Activated CD4-positive, CD25-positive, alpha-beta regulatory T cell treated with anti-CD3 and anti-CD28 coated beads, Interleukin-2, amount 50 U/mL, for 24 hours (primary cell): Measurements from ENCODE around the gene GTPBP2.
"Not testable (repeated sequence)": the region's sequence is repeated elsewhere in the genome, so short reads cannot be mapped to it uniquely, and the experiment has no call there.

Source experiments
- ATAC-seq, 2 donors: fragments of 150-1000 bp; cut with Tn5 transposase; one replicate each; pipeline ENCODE4 v1.10.0; 2021; ENCODE audit warnings: mild to moderate bottlenecking in 1 of 2, moderate library complexity in 1 of 2

The GTPBP2 gene

GRCh38 chr6:43623880-43624785 lies 4.9 kb downstream of the GTPBP2 start:
- ATAC-seq: no peak

DNA sequence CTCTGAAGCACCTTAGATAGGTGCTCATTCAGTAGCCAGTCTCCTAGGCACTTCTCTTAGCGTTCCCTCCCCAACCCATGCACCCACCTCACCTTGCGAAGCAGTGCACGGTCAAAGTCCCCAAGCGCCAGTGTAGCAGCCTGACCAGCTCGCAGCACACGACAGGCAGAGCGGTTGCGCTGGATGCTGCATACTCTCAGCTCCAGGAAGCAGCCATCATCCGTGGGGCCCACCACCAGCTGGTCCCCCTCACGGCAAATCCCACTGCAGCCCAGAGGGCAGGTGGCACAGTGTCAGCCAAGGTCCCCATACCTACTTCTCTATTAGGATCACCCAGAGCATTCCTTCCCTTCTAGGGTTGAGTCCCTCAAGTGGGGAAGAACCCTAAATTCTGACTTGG lies 6.5 kb downstream of the GTPBP2 start:
- ATAC-seq: no peak

DNA sequence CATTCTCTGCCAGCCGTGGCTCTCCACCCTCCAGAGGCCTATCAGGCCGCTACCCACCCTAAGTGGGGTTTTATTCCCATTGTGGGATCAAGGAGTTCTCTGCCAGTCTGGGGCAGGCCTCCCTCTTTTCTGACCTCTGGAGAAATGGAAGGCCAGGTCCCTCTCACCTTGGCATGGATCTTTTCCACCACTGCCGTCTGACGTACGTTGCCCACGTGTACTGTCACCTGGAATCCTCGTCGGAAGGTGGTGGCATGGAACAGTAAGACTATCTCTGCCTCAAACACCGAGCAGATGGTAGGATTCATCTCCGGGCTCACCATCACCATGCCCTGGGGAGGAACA lies 7.3 kb downstream of the GTPBP2 start:
- no peak for ATAC-seq

DNA sequence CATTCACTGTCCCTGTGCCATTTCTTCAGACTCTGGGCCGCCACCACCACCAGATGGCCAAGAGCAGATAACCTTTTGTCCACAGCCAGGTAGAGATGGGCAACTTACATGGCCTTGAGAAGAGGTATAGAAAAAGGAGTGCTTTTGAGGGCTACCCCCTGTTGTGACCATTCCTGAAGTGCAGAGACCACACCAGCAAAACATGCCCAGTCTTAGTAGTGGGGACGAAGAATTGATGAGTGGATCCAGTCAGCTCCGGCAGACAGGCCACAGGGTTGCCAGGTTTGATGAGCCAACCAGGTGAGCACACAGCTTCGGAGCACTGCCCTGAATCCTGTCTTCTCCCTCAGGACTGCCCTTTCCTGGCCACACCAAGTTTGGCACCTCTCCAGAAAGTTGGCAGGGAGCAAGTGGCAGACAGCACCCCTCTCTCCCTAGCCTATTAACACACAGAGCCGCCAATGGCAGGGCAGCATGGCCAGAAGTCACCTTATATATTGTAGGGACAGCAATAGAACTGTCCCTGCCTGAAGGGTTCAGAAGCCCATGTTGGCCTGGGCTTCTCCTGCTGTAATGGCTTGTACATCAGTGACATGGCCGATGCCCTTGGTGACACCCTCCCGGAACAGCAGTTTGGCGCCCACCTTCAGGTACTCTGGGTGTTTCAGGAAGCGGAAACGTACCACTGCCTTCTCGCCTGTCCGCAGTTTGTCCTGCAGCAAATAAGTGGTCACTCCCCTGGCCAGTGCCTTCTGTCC lies 7.8 kb downstream of the GTPBP2 start:
- ATAC-seq: no peak

DNA sequence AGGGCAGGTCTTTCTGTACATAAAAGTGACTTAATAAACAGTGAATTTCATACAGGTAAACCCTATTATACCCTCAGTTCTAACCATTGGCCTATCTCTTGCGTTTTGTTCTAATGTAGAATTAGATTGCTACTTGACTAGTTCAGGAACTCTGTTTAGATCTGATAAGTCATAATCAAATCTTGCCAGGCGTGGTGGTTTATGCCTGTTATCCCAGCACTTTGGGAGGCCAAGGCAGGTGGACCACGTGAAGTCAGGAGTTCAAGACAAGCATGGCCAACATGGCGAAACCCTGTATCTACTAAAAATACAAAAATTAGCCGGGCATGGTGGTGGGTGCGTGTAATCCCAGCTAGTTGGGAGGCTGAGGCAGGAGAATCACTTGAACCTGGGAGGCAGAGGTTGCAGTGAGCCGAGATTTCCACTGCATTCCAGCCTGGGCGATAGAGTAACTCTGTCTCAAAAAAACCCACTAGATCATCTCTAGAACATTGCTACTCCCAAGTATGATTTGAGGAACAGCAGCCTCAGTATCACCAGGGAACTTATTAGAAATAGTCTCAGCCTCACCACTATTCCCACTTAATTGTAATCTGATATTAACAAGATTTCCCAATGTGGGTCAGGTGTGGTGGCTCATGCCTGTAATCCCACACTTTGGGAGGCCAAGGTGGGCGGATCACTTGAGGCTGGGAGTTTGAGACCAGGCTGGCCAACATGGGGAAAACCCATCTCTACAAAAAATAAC lies 12.2 kb downstream of the GTPBP2 start:
- ATAC-seq: no peak

- ATAC-seq: no peak
Measured at GRCh38 chr6:43614396-43614730, 14.7 kb downstream of the GTPBP2 start.

DNA sequence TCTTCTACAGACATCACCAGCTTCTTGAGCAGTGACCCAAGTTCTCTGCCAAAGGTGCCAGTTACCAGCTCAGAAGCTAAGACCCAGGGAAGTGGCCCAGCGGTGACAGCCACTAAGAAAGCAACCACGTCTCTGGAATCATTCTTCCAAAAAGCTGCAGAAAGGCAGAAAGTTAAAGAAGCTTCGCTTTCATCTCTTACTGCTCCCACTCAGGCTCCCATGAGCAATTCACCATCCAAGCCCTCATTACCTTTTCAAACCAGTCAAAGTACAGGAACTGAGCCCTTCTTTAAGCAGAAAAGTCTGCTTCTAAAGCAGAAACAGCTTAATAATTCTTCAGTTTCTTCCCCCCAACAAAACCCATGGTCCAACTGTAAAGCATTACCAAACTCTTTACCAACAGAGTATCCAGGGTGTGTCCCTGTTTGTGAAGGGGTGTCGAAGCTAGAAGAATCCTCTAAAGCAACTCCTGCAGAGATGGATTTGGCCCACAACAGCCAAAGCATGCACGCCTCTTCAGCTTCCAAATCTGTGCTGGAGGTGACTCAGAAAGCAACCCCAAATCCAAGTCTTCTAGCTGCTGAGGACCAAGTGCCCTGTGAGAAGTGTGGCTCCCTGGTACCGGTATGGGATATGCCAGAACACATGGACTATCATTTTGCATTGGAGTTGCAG lies 15.2 kb downstream of the GTPBP2 start:
- no peak for ATAC-seq

DNA sequence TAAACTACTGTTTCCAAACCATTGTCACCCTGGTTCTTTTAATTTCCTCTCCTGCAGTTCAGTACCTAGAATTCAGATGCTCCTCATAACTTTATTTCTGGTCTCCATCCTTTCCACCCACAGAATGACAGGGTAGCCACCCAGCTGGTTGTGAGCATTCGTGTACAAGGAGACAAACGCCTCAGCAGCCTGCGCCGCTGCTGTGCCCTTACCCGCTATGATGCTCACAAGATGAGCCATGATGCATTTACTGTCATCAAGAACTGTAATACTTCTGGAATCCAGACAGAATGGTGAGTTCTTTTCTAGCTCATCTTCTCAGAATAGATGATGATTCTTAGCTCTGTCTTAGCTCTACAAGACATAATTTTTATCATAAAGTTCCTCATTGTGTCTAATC lies 18.6 kb downstream of the GTPBP2 start:
- no peak for ATAC-seq

GRCh38 chr6:43609402-43609801 lies 19.7 kb downstream of the GTPBP2 start:
- ATAC-seq: no peak

GRCh38 chr6:43608807-43609206 lies 20.3 kb downstream of the GTPBP2 start:
- no peak for ATAC-seq

DNA sequence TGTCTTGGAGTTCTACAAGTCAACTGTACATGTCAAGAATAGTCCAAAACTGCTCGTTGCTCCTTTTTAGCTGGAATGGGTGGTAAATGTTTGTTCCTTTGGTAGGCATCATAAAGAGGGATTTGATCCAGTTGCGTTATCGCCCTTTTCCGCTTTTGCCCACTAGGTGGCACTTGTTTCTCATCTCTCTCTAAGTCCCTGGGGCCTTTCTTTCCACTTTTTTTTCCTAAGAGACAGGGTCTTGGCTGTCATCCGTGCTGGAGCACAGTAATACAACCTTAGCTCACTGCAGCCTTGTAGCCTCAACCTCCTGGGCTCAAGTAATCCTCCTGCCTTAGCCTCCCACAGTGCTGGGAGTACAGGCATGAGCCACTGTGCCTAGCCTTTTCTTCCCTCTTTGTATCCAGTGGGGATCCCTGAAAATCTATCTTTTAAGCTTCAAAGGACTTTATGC lies 20.7 kb downstream of the GTPBP2 start:
- ATAC-seq: no peak

DNA sequence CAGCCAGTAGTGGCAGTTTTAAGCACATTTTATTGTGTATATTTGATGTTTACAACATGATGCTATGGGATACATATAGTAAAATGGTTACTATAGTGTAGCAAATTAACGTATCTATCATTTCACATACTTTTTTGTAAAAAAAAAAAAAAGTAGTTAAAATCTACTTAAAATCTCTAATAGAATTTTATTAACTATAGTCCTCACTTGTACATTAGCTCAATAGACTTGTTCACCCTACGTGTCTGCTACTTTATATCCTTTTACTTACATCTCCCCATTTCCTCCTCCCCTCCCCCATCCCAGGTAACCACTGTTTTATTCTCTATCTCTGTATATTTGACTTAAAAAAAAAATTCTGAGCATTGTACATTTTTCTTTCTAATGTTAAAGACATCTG lies 23.0 kb downstream of the GTPBP2 start:
- ATAC-seq: no peak

DNA sequence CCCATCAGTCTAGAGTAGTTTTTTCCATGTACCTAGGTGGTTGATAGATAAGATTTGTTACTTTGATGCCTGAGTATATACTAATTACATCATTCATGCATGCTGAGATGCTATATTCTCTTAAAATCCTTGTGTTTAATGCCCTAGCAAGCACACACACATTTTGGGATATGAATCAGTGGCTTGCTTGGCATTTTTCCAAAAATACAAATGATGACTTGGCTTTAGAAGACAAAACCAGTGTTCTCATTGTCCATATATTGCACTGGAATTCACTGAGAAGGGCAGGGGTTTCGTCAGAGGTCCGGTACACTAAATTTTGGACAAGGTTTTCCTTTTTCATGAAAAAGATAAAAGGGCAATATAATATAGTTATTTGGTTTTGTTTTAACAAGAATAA lies 24.9 kb downstream of the GTPBP2 start:
- no peak for ATAC-seq

- no peak for ATAC-seq
Measured at GRCh38 chr6:43600595-43600994, 28.5 kb downstream of the GTPBP2 start.

- no peak for ATAC-seq
Measured at GRCh38 chr6:43593938-43594337, 35.1 kb downstream of the GTPBP2 start.

DNA sequence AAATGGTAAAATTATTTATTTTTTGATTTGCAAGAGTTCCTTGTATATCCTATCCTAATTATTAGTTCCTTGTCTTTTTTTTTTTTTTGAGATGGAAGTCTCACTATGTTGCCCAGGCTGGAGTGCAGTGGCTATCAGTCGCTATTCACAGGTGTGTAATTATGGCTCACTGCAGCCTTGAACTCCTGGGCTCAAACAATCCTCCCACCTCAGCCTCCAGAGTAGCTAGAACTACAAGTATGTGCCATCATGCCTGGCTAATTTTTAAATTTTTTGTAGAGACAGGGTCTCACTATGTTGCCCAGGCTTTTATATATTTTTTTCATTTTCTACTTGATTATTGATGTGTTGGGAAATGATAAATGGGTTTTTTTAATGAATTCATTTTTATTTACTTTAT lies 39.5 kb downstream of the GTPBP2 start:
- ATAC-seq: not testable (repeated sequence)

GRCh38 chr6:43588194-43588593 lies 40.9 kb downstream of the GTPBP2 start:
- no peak for ATAC-seq

DNA sequence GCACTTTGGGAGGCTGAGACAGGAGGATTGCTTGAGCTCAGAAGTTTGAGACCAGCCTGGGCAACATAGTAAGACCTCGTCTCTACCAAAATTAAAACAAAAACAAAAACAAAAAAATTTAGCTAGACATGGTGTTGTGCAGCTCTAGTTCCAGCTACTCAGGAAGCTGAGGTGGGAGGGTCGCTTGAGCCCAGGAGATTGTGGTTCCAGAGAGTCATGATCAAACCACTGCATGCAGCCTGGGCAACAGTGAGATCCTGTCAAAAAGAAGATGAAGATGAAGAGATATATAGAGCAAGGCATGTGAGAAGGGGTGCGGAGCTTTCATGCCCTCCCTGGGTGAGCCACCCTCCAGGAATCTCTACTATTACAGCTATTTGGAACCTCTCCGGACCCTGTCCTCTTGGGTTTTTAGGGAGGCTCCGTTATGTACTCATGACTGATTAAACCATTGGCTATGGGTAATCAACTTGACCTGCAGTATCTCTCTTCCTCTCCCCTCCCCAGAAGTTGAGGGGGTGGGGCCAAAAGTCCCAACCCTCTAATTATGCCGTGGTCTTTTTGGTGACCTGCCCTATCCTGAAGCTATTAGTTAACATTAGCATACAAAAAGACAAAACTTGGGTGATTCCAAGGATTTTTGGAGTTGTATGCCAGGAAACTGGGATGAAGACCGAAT lies 44.0 kb downstream of the GTPBP2 start:
- ATAC-seq: peak; percentile 38 to 48

DNA sequence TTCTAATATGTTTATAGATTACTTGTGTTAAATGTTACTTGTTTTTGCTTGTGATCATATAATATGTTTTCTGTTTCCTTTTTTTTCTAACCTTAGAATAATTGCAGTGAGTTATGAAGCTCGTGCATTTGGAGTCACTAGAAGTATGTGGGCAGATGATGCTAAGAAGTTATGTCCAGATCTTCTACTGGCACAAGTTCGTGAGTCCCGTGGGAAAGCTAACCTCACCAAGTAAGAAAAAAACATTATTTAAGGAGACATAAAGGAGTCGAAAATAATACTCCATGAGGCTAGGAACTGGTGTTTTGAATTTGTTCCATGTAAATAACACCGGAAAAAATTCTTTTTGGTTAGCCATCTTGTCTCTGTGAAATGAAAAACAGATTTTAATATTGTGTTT lies 46.2 kb downstream of the GTPBP2 start:
- ATAC-seq: no peak

DNA sequence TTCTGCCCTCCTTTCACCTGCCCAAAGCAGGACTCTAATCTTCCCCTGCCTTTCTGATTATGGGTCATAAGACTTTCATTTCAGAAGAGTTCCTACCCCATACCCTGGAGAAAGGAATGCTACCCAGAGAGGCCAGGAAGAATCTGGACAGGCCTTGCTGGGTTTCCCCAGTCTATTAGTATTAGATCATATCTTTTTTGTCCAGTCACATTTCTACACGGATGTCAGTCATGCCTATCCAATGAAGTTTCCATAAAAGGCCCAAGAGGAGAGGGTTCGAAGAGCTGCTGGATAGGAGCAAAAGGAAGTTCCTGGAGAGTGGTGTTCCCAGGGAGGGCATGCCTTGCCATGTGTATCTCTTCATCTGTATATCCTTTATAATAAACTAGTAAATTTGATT lies 49.9 kb downstream of the GTPBP2 start:
- no peak for ATAC-seq

DNA sequence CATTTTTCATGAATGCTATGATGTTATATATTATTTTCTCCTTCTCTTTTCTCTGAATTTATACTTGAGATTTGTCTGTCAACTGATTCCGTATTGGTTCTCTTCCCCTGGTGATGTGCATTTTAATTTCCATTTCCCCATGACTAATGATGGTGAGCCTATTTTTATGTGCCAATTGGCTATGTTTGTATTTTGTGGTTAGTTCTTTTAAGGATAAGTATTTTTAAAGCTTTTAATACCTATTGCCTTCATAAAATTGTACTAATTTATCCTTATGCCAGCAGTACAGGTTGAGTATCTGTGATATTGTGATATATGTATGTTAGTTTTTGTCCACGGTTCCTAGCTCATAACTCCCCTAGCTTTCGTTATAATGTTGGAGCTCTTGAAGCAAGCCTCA lies 50.3 kb downstream of the GTPBP2 start:
- no peak for ATAC-seq
